ENCODE results near the gene PHACTR4.
"Not testable (repeated sequence)": the region's sequence is repeated elsewhere in the genome, so short reads cannot be mapped to it uniquely, and the experiment has no call there.

PHACTR4 gene

GRCh38 chr1:28326984-28327383, 42.6 kb upstream of the PHACTR4 start:
- peaks cover 13% of the 10 kb centered on the region for H3K79me2 ChIP-seq (ENCODE audit: low read length)
- H3K4me3 ChIP-seq (ENCODE audit: low read length): no peak overlapping the region
- H3K36me3 ChIP-seq (replicated peaks; ENCODE audit: low read depth, low read length): peaks cover 6% of the 10 kb centered on the region
- H3K9ac ChIP-seq (ENCODE audit: low read length): no peak overlapping the region
- no peak overlapping the region for H2AFZ ChIP-seq (ENCODE audit: low read depth, low read length)
- H3K27me3 ChIP-seq (ENCODE audit: low read depth, low read length): no peaks in the 10 kb centered on the region
- H3K9me3 ChIP-seq (ENCODE audit: insufficient read depth, low read length): no peaks in the 10 kb centered on the region
- H3K4me2 ChIP-seq (ENCODE audit: low read length): no peak overlapping the region
- no peaks in the 10 kb centered on the region for H4K20me1 ChIP-seq (ENCODE audit: insufficient read depth, low read length)
- no peak overlapping the region for H3K27ac ChIP-seq (ENCODE audit: low read length)
- peaks cover 16% of the 10 kb centered on the region; the same call in 1 of the 2 replicates for H3K4me1 ChIP-seq (ENCODE audit: low read length)
- TF ChIP-seq EZH2phosphoT487 (IDR thresholded peaks at IDR 0.05; ENCODE audit: low read depth): no peak
- TF ChIP-seq, protein P1, sequence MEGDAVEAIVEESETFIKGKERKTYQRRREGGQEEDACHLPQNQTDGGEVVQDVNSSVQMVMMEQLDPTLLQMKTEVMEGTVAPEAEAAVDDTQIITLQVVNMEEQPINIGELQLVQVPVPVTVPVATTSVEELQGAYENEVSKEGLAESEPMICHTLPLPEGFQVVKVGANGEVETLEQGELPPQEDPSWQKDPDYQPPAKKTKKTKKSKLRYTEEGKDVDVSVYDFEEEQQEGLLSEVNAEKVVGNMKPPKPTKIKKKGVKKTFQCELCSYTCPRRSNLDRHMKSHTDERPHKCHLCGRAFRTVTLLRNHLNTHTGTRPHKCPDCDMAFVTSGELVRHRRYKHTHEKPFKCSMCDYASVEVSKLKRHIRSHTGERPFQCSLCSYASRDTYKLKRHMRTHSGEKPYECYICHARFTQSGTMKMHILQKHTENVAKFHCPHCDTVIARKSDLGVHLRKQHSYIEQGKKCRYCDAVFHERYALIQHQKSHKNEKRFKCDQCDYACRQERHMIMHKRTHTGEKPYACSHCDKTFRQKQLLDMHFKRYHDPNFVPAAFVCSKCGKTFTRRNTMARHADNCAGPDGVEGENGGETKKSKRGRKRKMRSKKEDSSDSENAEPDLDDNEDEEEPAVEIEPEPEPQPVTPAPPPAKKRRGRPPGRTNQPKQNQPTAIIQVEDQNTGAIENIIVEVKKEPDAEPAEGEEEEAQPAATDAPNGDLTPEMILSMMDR (IDR thresholded peaks at IDR 0.05; ENCODE audit: low read depth, low read length): no peak

DNA sequence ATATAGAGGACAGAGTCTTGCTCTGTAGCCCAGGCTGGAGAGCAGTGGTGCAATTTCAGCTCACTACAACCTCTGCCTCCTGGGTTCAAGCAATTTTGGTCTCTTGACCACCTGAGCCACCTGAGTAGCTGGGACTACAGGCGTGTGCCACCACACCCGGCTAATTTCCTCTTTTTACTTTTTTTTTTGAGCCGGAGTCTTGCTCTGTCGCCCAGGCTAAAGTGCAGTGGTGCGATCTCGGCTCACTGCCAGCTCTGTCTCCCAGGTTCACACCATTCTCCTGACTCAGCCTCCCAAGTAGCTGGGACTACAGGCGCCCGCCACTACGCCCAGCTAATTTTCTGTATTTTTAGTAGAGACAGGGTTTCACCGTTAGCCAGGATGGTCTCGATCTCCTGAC, 42.1 kb upstream of the PHACTR4 start:
- H3K36me3 ChIP-seq (replicated peaks; ENCODE audit: low read depth, low read length); H3K9ac ChIP-seq (ENCODE audit: low read length); H3K4me2 ChIP-seq (ENCODE audit: low read length); H3K9me3 ChIP-seq (ENCODE audit: insufficient read depth, low read length); H3K4me3 ChIP-seq (ENCODE audit: low read length); H2AFZ ChIP-seq (ENCODE audit: low read depth, low read length); H3K27ac ChIP-seq (ENCODE audit: low read length); H3K27me3 ChIP-seq (ENCODE audit: low read depth, low read length); H4K20me1 ChIP-seq (ENCODE audit: insufficient read depth, low read length): not testable (repeated sequence)
- Histone ChIP-seq H3K79me2 (ENCODE audit: low read length) (peaks cover 13% of the 10 kb centered on the region), H3K4me1 (ENCODE audit: low read length) (peaks cover 16% of the 10 kb centered on the region; the same call in 1 of the 2 replicates)

GRCh38 chr1:28328228-28328648, 41.3 kb upstream of the PHACTR4 start:
- TF ChIP-seq, protein P1 (IDR thresholded peaks at IDR 0.05; ENCODE audit: low read depth, low read length): no peak
- TF ChIP-seq EZH2phosphoT487 (IDR thresholded peaks at IDR 0.05; ENCODE audit: low read depth): no peak
- no peaks in the 10 kb centered on the region for H3K27me3 ChIP-seq (ENCODE audit: low read depth, low read length)
- peak overlapping the region; percentile 97 for H3K9ac ChIP-seq (ENCODE audit: low read length)
- H2AFZ ChIP-seq (ENCODE audit: low read depth, low read length): peak overlapping the region; percentile 88
- H3K4me2 ChIP-seq (ENCODE audit: low read length): peak overlapping the region; percentile 62
- peaks cover 16% of the 10 kb centered on the region; the same call in 1 of the 2 replicates for H3K4me1 ChIP-seq (ENCODE audit: low read length)
- H3K79me2 ChIP-seq (ENCODE audit: low read length): peaks cover 13% of the 10 kb centered on the region
- H3K27ac ChIP-seq (ENCODE audit: low read length): peak overlapping the region; percentile 94
- peak overlapping the region; percentile 98 for H3K4me3 ChIP-seq (ENCODE audit: low read length)
- H3K9me3 ChIP-seq (ENCODE audit: insufficient read depth, low read length): no peaks in the 10 kb centered on the region
- peaks cover 7% of the 10 kb centered on the region for H3K36me3 ChIP-seq (replicated peaks; ENCODE audit: low read depth, low read length)
- no peaks in the 10 kb centered on the region for H4K20me1 ChIP-seq (ENCODE audit: insufficient read depth, low read length)

DNA sequence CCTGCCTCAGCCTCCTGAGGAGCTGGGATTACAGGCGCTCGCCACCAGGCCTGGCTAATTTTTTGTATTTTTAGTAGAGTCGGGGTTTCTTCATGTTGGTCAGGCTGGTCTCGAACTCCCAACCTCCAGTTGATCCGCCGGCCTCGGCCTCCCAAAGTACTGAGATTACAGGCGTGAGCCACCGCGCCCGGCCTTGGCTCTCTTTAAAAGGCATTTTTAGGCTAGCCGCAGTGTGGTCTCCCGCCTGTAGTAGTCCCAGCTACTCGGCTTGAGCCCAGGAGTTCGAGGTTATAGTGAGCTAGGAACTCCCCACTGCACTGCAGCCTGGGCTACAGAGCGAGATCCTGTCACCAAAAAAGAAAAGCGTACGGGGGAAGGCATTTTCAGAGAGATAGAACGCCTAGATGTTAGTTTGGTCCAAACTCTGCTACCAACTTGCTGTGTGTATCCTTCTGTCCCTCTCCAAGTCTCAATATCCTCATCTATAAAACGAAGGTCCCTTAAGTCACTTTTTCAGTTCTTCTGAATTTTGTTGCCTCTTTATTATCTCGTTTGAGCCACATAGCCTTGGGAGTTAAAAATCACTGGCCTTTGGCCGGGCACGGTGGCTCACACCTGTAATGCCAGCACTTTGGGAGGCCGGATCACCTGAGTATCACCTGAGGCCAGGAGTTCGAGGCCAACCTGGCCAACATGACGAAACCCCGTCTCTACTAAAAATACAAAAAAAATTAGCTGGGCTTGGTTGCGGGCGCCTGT, 40.0 kb upstream of the PHACTR4 start:
- Histone ChIP-seq H2AFZ (ENCODE audit: low read depth, low read length) (no peak overlapping the region), H3K27ac (ENCODE audit: low read length) (peak overlapping the region; percentile 94)
- no peak for TF ChIP-seq EZH2phosphoT487 (IDR thresholded peaks at IDR 0.05; ENCODE audit: low read depth)
- TF ChIP-seq, protein P1 (IDR thresholded peaks at IDR 0.05; ENCODE audit: low read depth, low read length): no peak

More for the DNA sequence above, 40.0 kb upstream of the PHACTR4 start:
- H3K4me1 ChIP-seq (ENCODE audit: low read length): peaks cover 16% of the 10 kb centered on the region; the same call in 1 of the 2 replicates
- no peaks in the 10 kb centered on the region for H3K27me3 ChIP-seq (ENCODE audit: low read depth, low read length)
- H3K4me2 ChIP-seq (ENCODE audit: low read length): peak overlapping the region; percentile 88
- H3K9ac ChIP-seq (ENCODE audit: low read length): peak overlapping the region; percentile 97
- peak overlapping the region; percentile 98 for H3K4me3 ChIP-seq (ENCODE audit: low read length)
- H4K20me1 ChIP-seq (ENCODE audit: insufficient read depth, low read length): no peaks in the 10 kb centered on the region
- no peaks in the 10 kb centered on the region for H3K9me3 ChIP-seq (ENCODE audit: insufficient read depth, low read length)
- H3K79me2 ChIP-seq (ENCODE audit: low read length): peaks cover 13% of the 10 kb centered on the region
- peaks cover 11% of the 10 kb centered on the region for H3K36me3 ChIP-seq (replicated peaks; ENCODE audit: low read depth, low read length)

Measured in OCI-LY3 (cell line).